Upper lobe of left lung (tissue), 4 donors: Measurements from ENCODE around the gene PPP1R15B.

Source experiments
- POLR2A ChIP-seq, 4 donors: fragments of 450-650 bp; IDR thresholded peaks; one replicate each; pipeline ENCODE4 v1.5.1; 2016 to 2017; ENCODE audit warnings: antibody characterized with exemption in 4 of 4, mild to moderate bottlenecking in 2 of 4
- POLR2AphosphoS5 ChIP-seq, 2 donors: sonication (generic); formaldehyde crosslinking; IDR thresholded peaks; one replicate each; pipeline ENCODE4 v1.5.1; 2017; ENCODE audit warnings: antibody characterized with exemption in 2 of 2
- TF ChIP-seq, protein P1 (sequence below), 6 experiments: fragments of 450-650 bp in 4 of 6; fragments of 200-600 bp in 2 of 6; sonication (generic) in 2 of 6; IDR thresholded peaks; one replicate each; pipeline ENCODE4 v1.5.1; 2016 to 2019; ENCODE audit warnings: antibody characterized with exemption in 6 of 6

DNA sequence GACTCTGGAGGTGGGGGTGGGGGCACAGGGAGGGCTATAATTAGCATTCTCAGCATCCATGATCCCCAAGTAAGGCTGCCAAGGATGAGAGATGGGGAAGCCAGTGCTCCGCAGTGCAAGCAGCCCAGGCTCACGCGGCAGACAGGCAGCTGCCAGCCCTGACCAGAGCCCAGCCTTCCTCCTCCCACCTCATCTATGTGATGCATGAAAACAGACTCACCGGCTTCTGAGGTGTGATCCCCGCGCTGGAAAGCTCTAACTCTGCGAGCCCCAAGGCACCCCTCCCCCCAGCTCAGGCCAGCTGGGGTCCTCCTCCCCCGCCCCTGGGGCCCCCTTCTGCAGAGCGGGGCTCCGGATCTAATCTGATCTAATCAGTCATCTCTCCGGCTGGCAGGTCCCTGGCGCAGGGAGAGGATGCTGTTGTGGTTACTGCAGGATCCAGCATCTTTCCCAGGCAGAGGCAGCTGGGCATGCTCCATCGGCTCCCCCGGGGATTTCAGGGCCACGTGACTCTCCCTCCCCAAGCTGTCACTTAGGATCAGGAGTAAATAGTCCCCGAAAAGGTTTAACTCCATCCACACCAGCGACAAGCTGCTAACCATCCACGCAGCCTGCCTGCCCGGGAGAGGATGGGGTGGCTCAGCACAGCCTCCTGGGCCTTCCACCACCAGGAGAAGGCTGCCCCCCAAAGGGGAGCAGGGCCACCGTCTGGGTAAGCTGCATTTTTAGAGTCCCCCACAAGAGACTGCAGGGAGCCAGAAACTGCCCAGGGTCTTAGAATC is 52.0 kb downstream of the PPP1R15B start, which contains the start of gene PLEKHA6:
- TF ChIP-seq, protein P1, sequence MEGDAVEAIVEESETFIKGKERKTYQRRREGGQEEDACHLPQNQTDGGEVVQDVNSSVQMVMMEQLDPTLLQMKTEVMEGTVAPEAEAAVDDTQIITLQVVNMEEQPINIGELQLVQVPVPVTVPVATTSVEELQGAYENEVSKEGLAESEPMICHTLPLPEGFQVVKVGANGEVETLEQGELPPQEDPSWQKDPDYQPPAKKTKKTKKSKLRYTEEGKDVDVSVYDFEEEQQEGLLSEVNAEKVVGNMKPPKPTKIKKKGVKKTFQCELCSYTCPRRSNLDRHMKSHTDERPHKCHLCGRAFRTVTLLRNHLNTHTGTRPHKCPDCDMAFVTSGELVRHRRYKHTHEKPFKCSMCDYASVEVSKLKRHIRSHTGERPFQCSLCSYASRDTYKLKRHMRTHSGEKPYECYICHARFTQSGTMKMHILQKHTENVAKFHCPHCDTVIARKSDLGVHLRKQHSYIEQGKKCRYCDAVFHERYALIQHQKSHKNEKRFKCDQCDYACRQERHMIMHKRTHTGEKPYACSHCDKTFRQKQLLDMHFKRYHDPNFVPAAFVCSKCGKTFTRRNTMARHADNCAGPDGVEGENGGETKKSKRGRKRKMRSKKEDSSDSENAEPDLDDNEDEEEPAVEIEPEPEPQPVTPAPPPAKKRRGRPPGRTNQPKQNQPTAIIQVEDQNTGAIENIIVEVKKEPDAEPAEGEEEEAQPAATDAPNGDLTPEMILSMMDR (IDR thresholded peaks at IDR 0.05), result peak in 2 of 6 experiments; percentile 8
- TF ChIP-seq POLR2A (IDR thresholded peaks at IDR 0.05), result no peak
- no peak for TF ChIP-seq POLR2AphosphoS5 (IDR thresholded peaks at IDR 0.05)
